Naive thymus-derived CD4-positive, alpha-beta T cell (primary cell): ENCODE results near the gene ZNF683. TPM values are rescaled to one million over a fixed set of nuclear protein-coding genes. Genes with fewer than 3 reads are reported as not detected.

Source experiments
- ATAC-seq: fragments of 150-1000 bp; cut with Tn5 transposase; 2 replicates; pipeline ENCODE4 v1.10.0; 2021; ENCODE audit warnings: mild to moderate bottlenecking, moderate library complexity
- CTCF ChIA-PET: fragments of 350-600 bp; sonication (Branson Sonifier 250); formaldehyde crosslinking; loops from one replicate; lab custom pipeline; 2021; ENCODE audit warnings: antibody characterized with exemption; lab: Charles Lee
- POLR2A ChIA-PET: fragments of 350-600 bp; sonication (Branson Sonifier 250); formaldehyde crosslinking; loops from one replicate; lab custom pipeline; 2021; ENCODE audit warnings: antibody characterized with exemption, inconsistent platforms; lab: Charles Lee
- DNase-seq, 9 donors: peaks; one replicate each; pipeline versions ENCODE4 v3.0.0 to v3.0.0-alpha.2; 2020 to 2022; ENCODE audit warnings: mixed read lengths in 1 of 9
- H3K27ac ChIP-seq: one replicate; pipeline ENCODE4 v1.7.0; 2013; ENCODE audit warnings: mild to moderate bottlenecking, low read depth, low read length, moderate library complexity
- H3K27me3 ChIP-seq, 2 donors: one replicate each; pipeline ENCODE4 v1.7.0; 2013; ENCODE audit warnings: low read length in 2 of 2, mild to moderate bottlenecking in 2 of 2, moderate library complexity in 2 of 2; ENCODE audit not compliant: control insufficient read depth in 2 of 2, insufficient read depth in 2 of 2
- H3K36me3 ChIP-seq, 3 experiments: 1 replicate in 2 of 3; 2 replicates in 1 of 3; pipeline ENCODE4 v1.7.0; 2013; ENCODE audit warnings: low read length in 3 of 3, mild to moderate bottlenecking in 3 of 3, moderate library complexity in 1 of 3; ENCODE audit not compliant: insufficient read depth in 3 of 3, control insufficient read depth in 2 of 3
- H3K4me1 ChIP-seq, 2 donors: one replicate each; pipeline ENCODE4 v1.7.0; 2013; ENCODE audit warnings: low read length in 2 of 2, mild to moderate bottlenecking in 2 of 2, moderate library complexity in 1 of 2; ENCODE audit not compliant: control insufficient read depth in 2 of 2, insufficient read depth in 2 of 2
- H3K4me3 ChIP-seq: 2 replicates; pipeline ENCODE4 v1.7.0; 2013; ENCODE audit warnings: mild to moderate bottlenecking, low read length
- H3K9me3 ChIP-seq, 3 experiments: 1 replicate in 2 of 3; 2 replicates in 1 of 3; pipeline ENCODE4 v1.7.0; 2013; ENCODE audit warnings: low read length in 3 of 3; ENCODE audit not compliant: control insufficient read depth in 2 of 3
- H3K27ac Mint-ChIP-seq, 9 donors: one replicate each; pipeline ENCODE4 v1.8.0; 2020 to 2022; ENCODE audit warnings: mixed read lengths in 9 of 9, mild to moderate bottlenecking in 8 of 9, moderate library complexity in 5 of 9, inconsistent platforms in 2 of 9
- H3K27me3 Mint-ChIP-seq, 5 donors: one replicate each; pipeline ENCODE4 v1.8.0; 2021 to 2022; ENCODE audit warnings: mixed read lengths in 5 of 5, mild to moderate bottlenecking in 1 of 5
- H3K36me3 Mint-ChIP-seq, 5 donors: one replicate each; pipeline ENCODE4 v1.8.0; 2020 to 2022; ENCODE audit warnings: mixed read lengths in 5 of 5, mild to moderate bottlenecking in 3 of 5, inconsistent platforms in 1 of 5
- H3K4me1 Mint-ChIP-seq, 7 donors: one replicate each; pipeline ENCODE4 v1.8.0; 2020 to 2022; ENCODE audit warnings: mixed read lengths in 7 of 7, mild to moderate bottlenecking in 3 of 7, inconsistent platforms in 1 of 7
- H3K4me3 Mint-ChIP-seq, 10 donors: one replicate each; pipeline ENCODE4 v1.8.0; 2020 to 2022; ENCODE audit warnings: mild to moderate bottlenecking in 10 of 10, mixed read lengths in 10 of 10, moderate library complexity in 6 of 10, inconsistent platforms in 2 of 10
- H3K9me3 Mint-ChIP-seq, 11 donors: one replicate each; pipeline ENCODE4 v1.8.0; 2020 to 2022; ENCODE audit warnings: mixed read lengths in 11 of 11, mild to moderate bottlenecking in 4 of 11, inconsistent platforms in 1 of 11, moderate library complexity in 1 of 11
- intact Hi-C, 2 donors: fragments of 100-400 bp; cut with micrococcal nuclease; formaldehyde crosslinking; loops; one replicate each; pipeline ENCODE4 v1.15.1; 2023
- polyA plus RNA-seq, 2 donors: library from polyadenylated mRNA; unstranded; fragments of 300-500 nt; fragmentation: Illumina TruSeq; gene quantifications; one replicate each; pipeline ENCODE4 v1.2.3, GENCODE V29; 2021
- total RNA-seq, 6 experiments: library from RNA in 5 of 6; stranded (reverse) in 5 of 6; gene quantifications; 1 replicate in 5 of 6; 2 replicates in 1 of 6; pipeline ENCODE4 v1.2.3 and lab custom pipeline; 2021 to 2026

Gene ZNF683
- total and polyA plus RNA-seq, 7 experiments from 2014 or later, result 0.22 to 6.3 (median 0.51) TPM; not detected in 4

DNA sequence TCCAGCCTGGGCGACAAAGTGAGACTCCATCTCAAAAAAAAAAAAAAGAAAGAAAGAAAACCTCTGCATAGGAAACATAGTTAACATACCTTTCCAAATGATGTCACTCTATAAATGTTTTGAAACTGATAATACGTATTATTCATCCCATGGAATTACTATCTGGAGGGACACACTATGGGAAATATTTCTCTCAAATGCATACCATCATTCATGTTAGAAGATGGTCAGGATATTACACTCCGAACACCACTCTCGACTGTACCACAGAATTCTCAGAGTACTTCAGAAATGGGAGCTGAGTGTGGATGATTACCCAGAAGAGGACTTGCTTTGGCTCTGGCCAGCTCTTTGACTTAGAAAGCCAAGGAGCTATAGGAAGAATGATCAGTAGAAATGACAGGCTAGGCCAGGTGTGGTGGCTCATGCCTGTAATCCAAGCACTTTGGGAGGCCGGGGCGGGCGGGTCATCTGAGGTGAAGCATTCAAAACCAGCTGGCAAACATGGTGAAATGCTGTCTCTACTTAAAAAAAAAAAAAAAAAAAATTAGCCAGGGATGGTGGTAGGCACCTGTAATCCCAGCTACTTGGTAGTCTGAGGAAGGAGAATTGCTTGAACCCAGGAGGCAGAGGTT, 32.8 kb upstream of the ZNF683 start:
- ChIA-PET POLR2A (no interaction called here), CTCF (interaction anchor here (0.7 to 1.2 kb wide), 3 partner anchors 12 to 37 kb away, joined by 3 to 6 read pairs (median 4); no protein-coding TSS in a partner anchor)
- intact Hi-C loops, result no loop called here
- H3K9me3 ChIP-seq, result no peaks in the 10 kb centered on the region
- Mint-ChIP-seq H3K27ac (no peak overlapping the region), H3K27me3 (peaks cover 19 to 67% (median 35%) of the 10 kb centered on the region in 5 donors), H3K36me3 (no peaks in the 10 kb centered on the region), H3K4me3 (no peak overlapping the region), H3K4me1 (peaks cover 14 to 18% (median 17%) of the 10 kb centered on the region in 7 donors), H3K9me3 (peaks cover 0 to 3% (median 0%) of the 10 kb centered on the region in 11 donors)
- peaks cover 0 to 10% of the 10 kb centered on the region in 2 donors for H3K27me3 ChIP-seq
- H3K4me3 ChIP-seq, result no peak overlapping the region
- no peaks in the 10 kb centered on the region for H3K36me3 ChIP-seq
- DNase-seq, result no peak
- no peak for ATAC-seq
- no peak overlapping the region for H3K27ac ChIP-seq
- peaks cover 10 to 18% of the 10 kb centered on the region in 2 donors for H3K4me1 ChIP-seq

DNA sequence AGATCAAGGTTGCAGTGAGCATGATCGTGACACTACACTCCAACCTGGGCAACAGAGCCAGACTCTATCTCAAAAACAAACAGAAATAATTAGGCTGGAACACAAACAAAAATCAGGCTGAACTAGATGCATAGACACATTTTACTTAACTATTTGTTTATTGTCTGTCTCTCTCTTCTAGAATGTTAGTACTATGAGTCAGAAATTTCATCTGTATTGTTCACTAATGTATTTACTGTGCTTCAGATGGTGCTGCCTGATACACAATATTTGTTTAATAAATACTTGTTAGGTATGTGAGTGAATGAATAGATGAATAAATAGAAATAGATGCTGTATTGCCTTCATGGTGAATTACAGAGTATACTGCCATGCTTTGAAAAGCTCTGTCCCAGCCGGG, 32.1 kb upstream of the ZNF683 start:
- no peaks in the 10 kb centered on the region for H3K36me3 Mint-ChIP-seq
- Histone ChIP-seq H3K4me3 (no peak overlapping the region), H3K4me1 (peaks cover 10 to 11% of the 10 kb centered on the region in 2 donors), H3K27ac (no peak overlapping the region), H3K27me3 (peaks cover 0 to 9% of the 10 kb centered on the region in 2 donors), H3K36me3 (no peaks in the 10 kb centered on the region), H3K9me3 (no peaks in the 10 kb centered on the region)
- ChIA-PET CTCF (interaction anchor here (1.2 kb wide), 1 partner anchor 29 kb away, joined by 4 read pairs; no protein-coding TSS in a partner anchor), POLR2A (no interaction called here)
- intact Hi-C loops, result no loop called here
- H3K4me1 Mint-ChIP-seq, result peaks cover 11 to 14% (median 13%) of the 10 kb centered on the region in 7 donors
- no peak for DNase-seq
- ATAC-seq, result no peak
- H3K4me3 Mint-ChIP-seq, result no peak overlapping the region
- H3K9me3 Mint-ChIP-seq, result peaks cover 0 to 3% (median 0%) of the 10 kb centered on the region in 11 donors
- H3K27ac Mint-ChIP-seq, result no peak overlapping the region
- peaks cover 17 to 62% (median 32%) of the 10 kb centered on the region in 5 donors for H3K27me3 Mint-ChIP-seq

DNA sequence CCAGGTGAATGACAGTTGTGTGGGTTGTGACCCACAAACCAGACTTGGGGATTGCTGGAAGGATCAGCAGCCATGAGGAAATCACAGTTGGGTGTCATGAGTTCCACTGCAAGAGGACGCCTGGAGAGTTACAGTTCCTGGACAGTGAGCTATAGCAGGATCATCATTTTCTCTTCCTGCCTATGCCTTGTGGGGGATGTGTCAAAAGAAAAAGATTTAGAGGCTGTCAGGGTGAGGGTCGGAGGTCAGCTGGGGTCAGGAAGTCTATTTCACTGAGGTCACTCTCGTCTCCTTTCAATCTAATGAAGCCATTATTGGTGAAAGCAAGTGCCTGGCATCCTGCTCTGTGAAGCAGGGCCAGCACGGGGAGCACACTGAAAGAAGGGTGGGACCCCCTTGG, 31.1 kb upstream of the ZNF683 start:
- peaks cover 0 to 2% (median 0%) of the 10 kb centered on the region in 11 donors for H3K9me3 Mint-ChIP-seq
- peaks cover 2 to 4% (median 3%) of the 10 kb centered on the region in 7 donors for H3K4me1 Mint-ChIP-seq
- no peaks in the 10 kb centered on the region for H3K36me3 Mint-ChIP-seq
- ChIA-PET CTCF (no interaction called here), POLR2A (no interaction called here)
- no peaks in the 10 kb centered on the region for H3K36me3 ChIP-seq
- intact Hi-C loops, result no loop called here
- peaks cover under 1% of the 10 kb centered on the region in 2 donors for H3K4me1 ChIP-seq
- DNase-seq (no peak), ATAC-seq (no peak)
- no peak overlapping the region for H3K4me3 Mint-ChIP-seq
- H3K27me3 Mint-ChIP-seq, result peaks cover 9 to 52% (median 22%) of the 10 kb centered on the region in 5 donors
- H3K9me3 ChIP-seq, result no peaks in the 10 kb centered on the region
- H3K27me3 ChIP-seq, result no peaks in the 10 kb centered on the region
- H3K4me3 ChIP-seq, result no peak overlapping the region
- H3K27ac ChIP-seq, result no peak overlapping the region
- H3K27ac Mint-ChIP-seq, result no peak overlapping the region

DNA sequence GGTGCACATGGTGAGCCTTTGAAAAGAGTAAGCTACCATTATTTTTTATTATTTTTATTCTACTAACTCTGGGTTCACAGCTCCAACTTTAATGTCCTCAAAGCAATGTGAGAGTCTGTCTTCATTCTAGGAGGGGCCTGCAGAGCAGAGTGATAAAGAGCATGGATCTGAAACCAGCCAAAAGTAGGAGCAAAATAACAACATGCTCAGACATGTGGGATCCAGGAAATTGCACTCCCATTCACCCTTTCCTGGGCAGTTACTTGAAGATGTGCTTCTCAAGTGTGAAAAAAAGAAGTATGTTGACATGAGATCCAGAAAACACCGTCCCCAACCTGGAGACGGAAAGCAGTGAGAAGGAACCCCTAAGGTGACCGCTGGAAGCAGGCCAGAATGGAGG, 29.3 kb upstream of the ZNF683 start:
- H3K36me3 Mint-ChIP-seq, result no peaks in the 10 kb centered on the region
- POLR2A ChIA-PET, result no interaction called here

DNA sequence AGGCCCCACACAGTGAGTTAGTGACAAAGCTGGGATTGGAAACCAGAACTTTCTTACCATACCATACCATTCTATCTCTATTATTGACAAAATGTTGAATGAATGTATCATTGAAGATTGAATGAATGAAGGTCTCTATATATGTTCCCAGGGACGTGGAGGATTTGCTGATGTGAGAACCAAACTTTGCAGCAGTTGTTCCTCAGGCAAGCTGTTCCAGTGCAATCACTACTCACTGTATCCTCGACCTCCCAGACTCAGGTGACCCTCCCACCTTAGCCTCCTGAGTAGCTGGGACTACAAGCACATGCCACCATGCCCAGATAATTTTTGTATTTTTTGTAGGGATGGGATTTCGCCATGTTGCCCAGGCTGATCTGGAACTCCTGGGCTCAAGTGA, 26.5 kb upstream of the ZNF683 start:
- Histone ChIP-seq H3K4me1 (no peaks in the 10 kb centered on the region), H3K36me3 (no peaks in the 10 kb centered on the region), H3K4me3 (no peak overlapping the region), H3K27ac (no peak overlapping the region), H3K9me3 (no peaks in the 10 kb centered on the region), H3K27me3 (no peaks in the 10 kb centered on the region)
- peaks cover 0 to 2% (median 0%) of the 10 kb centered on the region in 11 donors for H3K9me3 Mint-ChIP-seq
- POLR2A ChIA-PET, result interaction anchor here (0.7 to 1.3 kb wide), 2 partner anchors 21 to 92 kb away, joined by 3 read pairs; no protein-coding TSS in a partner anchor
- intact Hi-C loops, result no loop called here
- peaks cover 0 to 6% (median 4%) of the 10 kb centered on the region in 7 donors for H3K4me1 Mint-ChIP-seq
- H3K4me3 Mint-ChIP-seq, result no peak overlapping the region
- DNase-seq (no peak), ATAC-seq (no peak)
- H3K36me3 Mint-ChIP-seq, result no peaks in the 10 kb centered on the region
- peaks cover 6 to 36% (median 16%) of the 10 kb centered on the region in 5 donors for H3K27me3 Mint-ChIP-seq
- H3K27ac Mint-ChIP-seq, result no peak overlapping the region
- CTCF ChIA-PET, result interaction anchor here (0.6 to 1.6 kb wide), 2 partner anchors 16 to 65 kb away, joined by 3 to 4 read pairs; no protein-coding TSS in a partner anchor

More for the DNA sequence above, 29.3 kb upstream of the ZNF683 start:
- intact Hi-C loops, result no loop called here
- Histone ChIP-seq H3K4me1 (no peaks in the 10 kb centered on the region), H3K27ac (no peak overlapping the region), H3K36me3 (no peaks in the 10 kb centered on the region), H3K9me3 (no peaks in the 10 kb centered on the region), H3K27me3 (no peaks in the 10 kb centered on the region), H3K4me3 (no peak overlapping the region)
- no peak overlapping the region for H3K27ac Mint-ChIP-seq
- no peak overlapping the region for H3K4me3 Mint-ChIP-seq
- peaks cover 0 to 2% (median 0%) of the 10 kb centered on the region in 11 donors for H3K9me3 Mint-ChIP-seq
- CTCF ChIA-PET, result interaction anchor here (0.6 to 1.8 kb wide), 3 partner anchors 10 to 65 kb away, joined by 3 to 11 read pairs (median 3); no protein-coding TSS in a partner anchor
- H3K4me1 Mint-ChIP-seq, result no peaks in the 10 kb centered on the region
- DNase-seq (no peak), ATAC-seq (no peak)
- H3K27me3 Mint-ChIP-seq, result peaks cover 6 to 53% (median 19%) of the 10 kb centered on the region in 5 donors

DNA sequence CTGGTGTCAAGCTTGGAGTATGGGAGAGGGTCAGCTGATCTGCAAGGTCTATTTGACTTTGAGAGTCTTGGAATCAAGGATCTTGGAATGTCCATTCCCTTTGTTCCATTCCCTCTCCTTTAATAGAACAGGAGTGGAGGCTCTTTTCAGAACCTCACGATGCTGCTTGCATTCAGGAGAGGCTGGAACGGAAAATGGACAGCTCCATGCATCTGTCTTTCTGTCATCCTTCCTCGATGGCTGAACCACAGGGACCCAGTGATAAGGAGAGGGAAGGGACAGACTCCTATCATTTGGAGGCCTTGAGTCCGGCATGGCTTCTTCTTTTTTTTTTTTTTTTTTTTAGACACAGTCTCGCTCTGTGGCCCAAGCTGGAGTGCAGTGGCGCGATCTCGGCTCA, 23.2 kb upstream of the ZNF683 start:
- ChIA-PET CTCF (interaction anchor here (0.7 to 1.5 kb wide), 5 partner anchors 32 to 187 kb away, joined by 3 to 4 read pairs (median 3); no protein-coding TSS in a partner anchor), POLR2A (interaction anchor here (1.7 kb wide), 3 partner anchors 17 to 77 kb away, joined by 4 to 7 read pairs (median 5); partner anchors contain the start of gene CD52)
- H3K4me3 Mint-ChIP-seq, result no peak overlapping the region
- peaks cover 7 to 15% (median 10%) of the 10 kb centered on the region in 7 donors for H3K4me1 Mint-ChIP-seq
- Histone ChIP-seq H3K36me3 (no peaks in the 10 kb centered on the region), H3K27me3 (no peaks in the 10 kb centered on the region), H3K4me1 (peaks cover 6 to 7% of the 10 kb centered on the region in 2 donors), H3K4me3 (no peak overlapping the region), H3K9me3 (no peaks in the 10 kb centered on the region), H3K27ac (no peak overlapping the region)
- H3K27me3 Mint-ChIP-seq, result peaks cover 0 to 22% (median 0%) of the 10 kb centered on the region in 5 donors
- DNase-seq (no peak), ATAC-seq (no peak)
- H3K27ac Mint-ChIP-seq, result peak overlapping the region in 1 of 9 donors; percentile 59
- intact Hi-C loops, result loop anchor here in 1 of 2 donors (1.0 kb wide), 6 partner anchors 17 to 120 kb away; no protein-coding TSS in a partner anchor
- no peaks in the 10 kb centered on the region for H3K36me3 Mint-ChIP-seq
- peaks cover 0 to 2% (median 0%) of the 10 kb centered on the region in 11 donors for H3K9me3 Mint-ChIP-seq
